Fibroblast of skin of left biceps (primary cell): ENCODE results near the gene SMARCB1.

ENCODE experiments used
- DNase-seq, 2 experiments: peaks; one replicate each; pipeline ENCODE4 v3.0.0-alpha.2; 2013; ENCODE audit warnings: low read depth in 2 of 2

Gene SMARCB1

DNA sequence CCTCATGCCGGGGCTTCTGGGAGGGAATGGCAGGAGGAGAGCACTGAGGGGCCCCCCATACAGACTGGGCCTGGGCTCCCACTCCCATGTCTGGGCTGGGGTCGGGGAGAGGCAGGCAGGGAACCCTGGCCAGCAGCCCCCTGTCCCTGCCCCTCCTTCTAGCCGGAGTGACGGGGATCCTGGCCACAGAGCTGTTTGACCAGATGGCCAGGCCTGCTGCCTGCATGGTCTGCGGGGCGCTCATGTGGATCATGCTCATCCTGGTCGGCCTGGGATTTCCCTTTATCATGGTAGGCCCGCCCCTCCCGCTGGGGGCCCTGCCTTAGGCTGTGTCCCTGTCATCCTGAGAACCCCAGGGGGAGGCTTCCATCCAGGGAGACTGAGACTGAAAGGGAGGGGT, 97.4 kb downstream of the SMARCB1 start:
- no peak for DNase-seq
